ENCODE results near the gene ITGA3. TPM values are rescaled to one million over a fixed set of nuclear protein-coding genes. Genes with fewer than 3 reads are reported as not detected.

The ITGA3 gene
- total RNA-seq, 1 experiment from 2014 or later, result 195 TPM

DNA sequence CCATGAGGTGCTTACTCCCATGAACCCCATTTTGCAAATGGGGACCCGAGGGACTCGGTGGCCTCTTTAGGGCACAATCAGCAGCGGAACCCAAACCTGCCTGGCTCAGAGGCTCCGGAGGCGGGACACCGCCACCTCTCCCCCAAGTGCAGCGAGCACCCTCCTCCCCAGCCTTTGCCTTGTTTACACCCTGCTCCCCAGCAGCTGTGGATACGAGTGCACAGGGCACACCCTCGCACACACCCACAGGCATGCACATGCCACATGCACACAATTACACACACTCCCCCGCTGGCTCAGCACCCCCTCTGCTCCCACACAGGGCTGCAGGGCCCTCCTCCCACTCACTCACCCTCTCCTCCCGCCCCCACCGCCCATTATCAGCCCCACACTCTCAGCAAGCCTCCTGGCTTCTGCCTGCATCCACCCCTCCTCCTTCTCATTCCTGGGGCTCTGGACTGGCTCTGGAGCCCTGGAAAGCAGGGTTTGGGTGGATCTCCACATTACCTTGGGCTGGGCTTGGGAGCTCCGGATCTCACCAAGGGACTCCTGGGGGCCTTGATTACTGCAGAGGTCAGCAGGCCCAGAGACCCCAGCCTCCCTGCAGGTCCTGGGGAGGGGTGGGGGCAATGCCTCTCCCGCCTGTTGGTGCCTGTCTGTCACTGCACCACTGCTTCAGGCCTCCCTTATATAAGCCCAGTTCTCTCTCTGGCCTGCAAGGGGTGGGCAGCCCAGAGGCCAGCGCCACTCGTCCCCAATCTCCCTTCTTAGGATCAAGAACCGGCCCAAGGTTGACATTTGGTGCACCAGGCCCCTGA lies 45.6 kb downstream of the ITGA3 start:
- peaks cover 21% of the 10 kb centered on the region for H3K36me3 ChIP-seq
- H3K27me3 ChIP-seq (replicated peaks), result no peaks in the 10 kb centered on the region
- H3K4me3 ChIP-seq, result no peak overlapping the region
- no peaks in the 10 kb centered on the region for H3K4me1 ChIP-seq (replicated peaks)
- no peak for DNase-seq (ENCODE audit: low read depth in 1 of 2, low spot score in 2 of 2)
- no peaks in the 10 kb centered on the region for H3K9me3 ChIP-seq (replicated peaks)
- no peak overlapping the region for H3K27ac ChIP-seq

DNA sequence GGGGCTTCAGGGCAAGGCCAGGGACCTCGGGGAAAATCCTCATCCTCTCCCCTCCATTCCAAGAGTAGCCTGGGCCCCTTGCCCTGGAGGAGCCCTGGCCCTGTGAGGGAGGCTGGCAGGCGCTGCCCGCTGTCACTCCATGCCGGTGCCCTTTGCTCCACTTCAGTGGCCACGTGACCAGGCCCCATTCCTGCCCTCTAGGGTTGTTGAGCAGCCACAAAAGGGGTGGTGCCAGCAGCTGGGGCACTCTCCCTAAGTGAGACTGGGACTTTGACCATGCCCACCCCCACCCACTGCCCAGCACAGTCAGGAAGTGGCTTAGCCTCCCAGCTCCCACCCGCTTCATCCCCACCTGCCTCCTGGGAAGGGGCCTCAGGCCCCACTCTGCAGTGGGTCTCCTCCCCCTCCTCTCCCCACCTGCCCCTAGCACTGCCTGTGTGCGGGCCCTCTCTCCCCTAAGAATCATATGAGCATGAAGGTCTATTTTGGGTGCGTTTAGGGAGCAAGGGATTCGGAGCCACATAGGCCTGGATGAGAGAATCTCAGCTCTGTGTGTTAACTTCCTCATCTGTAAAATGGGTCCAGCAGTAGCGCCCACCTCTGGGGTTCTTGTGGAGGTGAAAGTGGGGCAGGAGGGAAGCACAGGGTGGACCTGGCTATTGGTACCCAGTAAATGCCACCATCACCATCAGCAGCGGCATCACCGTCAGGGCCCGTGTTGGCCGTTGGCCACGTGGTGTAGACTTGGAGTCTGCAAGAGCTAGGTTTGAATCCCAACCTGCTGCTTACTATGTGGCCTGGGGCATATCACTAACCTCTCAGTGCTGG lies 46.5 kb downstream of the ITGA3 start:
- no peak for DNase-seq (ENCODE audit: low read depth in 1 of 2, low spot score in 2 of 2)
- H3K27ac ChIP-seq, result no peak overlapping the region

DNA sequence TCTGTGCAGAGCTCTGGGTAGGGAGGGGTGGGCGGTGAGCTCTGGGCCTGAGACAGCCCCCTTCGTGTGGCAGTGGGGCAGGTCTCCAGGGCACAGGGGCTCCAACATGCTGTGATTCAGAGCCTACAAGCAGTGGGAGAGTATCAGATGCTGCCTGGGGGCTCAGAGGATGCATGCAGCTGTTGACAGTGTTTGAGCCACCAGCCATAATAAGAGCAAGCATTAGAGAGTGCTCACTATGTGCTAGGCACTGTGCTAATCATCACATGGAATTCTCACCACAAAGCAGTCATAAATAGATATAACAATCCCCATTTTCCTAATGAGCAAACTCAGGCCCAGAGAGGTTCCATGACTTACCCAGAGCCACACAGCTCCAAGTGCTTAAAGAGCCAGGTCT lies 47.3 kb downstream of the ITGA3 start:
- Histone ChIP-seq H3K36me3 (peaks cover 25% of the 10 kb centered on the region), H3K27me3 (replicated peaks) (no peaks in the 10 kb centered on the region), H3K9me3 (replicated peaks) (no peaks in the 10 kb centered on the region), H3K4me3 (no peak overlapping the region), H3K27ac (no peak overlapping the region), H3K4me1 (replicated peaks) (peaks cover 6% of the 10 kb centered on the region; the same call in 1 of the 2 replicates)
- DNase-seq (ENCODE audit: low read depth in 1 of 2, low spot score in 2 of 2), result no peak

More for the DNA sequence above, 46.5 kb downstream of the ITGA3 start:
- H3K4me1 ChIP-seq (replicated peaks), result no peaks in the 10 kb centered on the region
- no peaks in the 10 kb centered on the region for H3K9me3 ChIP-seq (replicated peaks)
- H3K36me3 ChIP-seq, result peaks cover 21% of the 10 kb centered on the region
- no peaks in the 10 kb centered on the region for H3K27me3 ChIP-seq (replicated peaks)
- no peak overlapping the region for H3K4me3 ChIP-seq

DNA sequence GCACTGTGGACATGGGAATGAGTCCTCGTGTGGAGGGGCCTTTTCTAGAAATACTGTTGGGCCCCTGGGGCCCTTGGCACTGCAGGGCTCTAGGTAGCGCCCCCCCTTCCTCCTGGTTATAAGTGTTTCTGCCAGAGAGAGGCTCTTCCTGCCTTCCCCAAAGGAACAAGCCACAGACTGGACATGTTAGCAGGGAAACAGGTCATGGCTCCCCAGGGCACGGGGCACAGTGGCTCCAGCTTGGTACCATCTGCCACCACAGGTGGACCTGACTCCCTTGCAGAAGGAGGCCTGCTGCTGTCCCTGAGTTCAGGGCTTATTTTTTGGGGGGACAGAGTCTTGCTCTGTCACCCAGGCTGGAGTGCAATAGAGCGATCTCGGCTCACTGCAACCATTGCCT lies 48.0 kb downstream of the ITGA3 start:
- no peaks in the 10 kb centered on the region for H3K27me3 ChIP-seq (replicated peaks)
- H3K36me3 ChIP-seq, result peaks cover 25% of the 10 kb centered on the region
- no peak for DNase-seq (ENCODE audit: low read depth in 1 of 2, low spot score in 2 of 2)
- peaks cover 6% of the 10 kb centered on the region; the same call in 1 of the 2 replicates for H3K4me1 ChIP-seq (replicated peaks)
- H3K4me3 ChIP-seq, result no peak overlapping the region
- no peak overlapping the region for H3K27ac ChIP-seq
- no peaks in the 10 kb centered on the region for H3K9me3 ChIP-seq (replicated peaks)

DNA sequence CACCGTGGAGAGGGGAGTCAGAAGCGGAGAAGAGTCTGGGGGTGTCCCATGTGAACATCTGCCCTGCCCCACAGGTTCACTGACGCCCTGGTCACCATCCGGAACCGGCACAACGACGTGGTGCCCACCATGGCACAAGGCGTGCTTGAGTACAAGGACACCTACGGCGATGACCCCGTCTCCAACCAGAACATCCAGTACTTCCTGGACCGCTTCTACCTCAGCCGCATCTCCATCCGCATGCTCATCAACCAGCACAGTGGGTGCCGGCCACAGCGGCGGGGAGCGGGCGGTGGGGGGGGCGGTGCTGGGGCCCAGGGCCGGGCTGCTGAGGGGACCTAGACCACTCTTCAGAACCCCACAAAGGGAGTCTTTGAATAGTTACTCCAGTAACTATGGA lies 49.9 kb downstream of the ITGA3 start:
- H3K4me1 ChIP-seq (replicated peaks), result peaks cover 6% of the 10 kb centered on the region; the same call in 1 of the 2 replicates

DNA sequence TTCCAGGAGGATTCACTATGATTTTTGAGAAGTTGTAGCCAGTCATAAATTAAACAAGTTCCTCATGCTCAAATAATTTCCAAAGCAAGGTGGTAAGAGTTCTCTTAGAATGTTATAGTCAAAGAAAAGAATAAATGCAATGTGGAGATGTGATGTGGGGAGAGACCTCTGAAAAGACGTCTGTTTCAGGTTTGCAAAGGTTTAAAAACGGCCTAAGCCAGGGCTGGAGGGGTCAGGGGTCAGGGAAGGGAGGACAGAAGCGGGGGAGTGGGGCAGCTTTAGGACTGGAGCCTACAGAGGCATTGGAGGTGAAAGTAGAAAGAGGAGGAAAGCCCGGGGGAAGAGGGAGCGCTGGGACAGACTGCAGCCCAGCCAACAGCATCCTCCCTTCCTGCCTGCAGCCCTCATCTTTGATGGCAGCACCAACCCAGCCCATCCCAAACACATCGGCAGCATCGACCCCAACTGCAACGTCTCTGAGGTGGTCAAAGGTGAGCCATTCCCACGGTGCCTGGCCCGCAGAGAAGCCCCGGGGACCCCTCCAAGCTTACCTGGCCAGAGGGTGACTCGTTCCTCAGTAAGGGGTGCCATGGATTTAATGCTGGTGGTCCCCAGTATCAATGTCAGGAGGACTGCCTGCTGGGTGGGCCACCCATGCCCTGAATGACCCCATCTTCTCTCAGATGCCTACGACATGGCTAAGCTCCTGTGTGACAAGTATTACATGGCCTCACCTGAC lies 50.7 kb downstream of the ITGA3 start:
- no peak for DNase-seq (ENCODE audit: low read depth in 1 of 2, low spot score in 2 of 2)

More for the DNA sequence above, 49.9 kb downstream of the ITGA3 start:
- DNase-seq (ENCODE audit: low read depth in 1 of 2, low spot score in 2 of 2), result no peak
- H3K9me3 ChIP-seq (replicated peaks), result no peaks in the 10 kb centered on the region
- no peak overlapping the region for H3K4me3 ChIP-seq
- peaks cover 22% of the 10 kb centered on the region for H3K36me3 ChIP-seq
- H3K27me3 ChIP-seq (replicated peaks), result no peaks in the 10 kb centered on the region
- H3K27ac ChIP-seq, result no peak overlapping the region

DNA sequence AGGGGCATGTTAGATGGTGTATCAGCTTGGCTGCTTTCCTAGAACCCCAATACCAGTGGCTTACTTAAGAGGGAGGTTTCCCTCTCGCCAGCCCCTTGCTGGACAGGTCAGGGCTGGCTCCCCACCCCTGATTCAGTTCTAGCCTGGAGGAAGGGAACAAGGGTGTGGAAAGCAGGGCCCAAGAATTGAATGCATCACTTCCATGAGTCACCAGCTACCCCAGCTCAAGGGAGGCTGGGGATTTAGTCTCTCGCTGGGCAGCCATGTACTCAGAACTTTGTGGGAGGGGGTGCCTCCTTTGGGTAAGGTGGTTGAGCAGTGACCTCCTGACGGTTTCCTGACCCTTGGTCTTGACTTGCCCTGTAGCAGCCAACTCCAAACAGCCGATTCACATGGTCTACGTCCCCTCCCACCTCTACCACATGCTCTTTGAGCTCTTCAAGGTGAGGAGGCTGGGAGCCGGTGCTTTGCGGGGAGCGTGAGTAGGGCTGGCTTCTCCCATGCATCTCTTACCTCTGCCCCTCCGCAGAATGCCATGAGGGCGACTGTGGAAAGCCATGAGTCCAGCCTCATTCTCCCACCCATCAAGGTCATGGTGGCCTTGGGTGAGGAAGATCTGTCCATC lies 52.0 kb downstream of the ITGA3 start:
- peaks cover 25% of the 10 kb centered on the region for H3K4me1 ChIP-seq (replicated peaks)
- H3K27me3 ChIP-seq (replicated peaks), result no peaks in the 10 kb centered on the region
- H3K9me3 ChIP-seq (replicated peaks), result no peaks in the 10 kb centered on the region
- no peak overlapping the region for H3K4me3 ChIP-seq
- H3K27ac ChIP-seq, result no peak overlapping the region
- H3K36me3 ChIP-seq, result peaks cover 21% of the 10 kb centered on the region
- no peak for DNase-seq (ENCODE audit: low read depth in 1 of 2, low spot score in 2 of 2)

More for the DNA sequence above, 50.7 kb downstream of the ITGA3 start:
- no peak overlapping the region for H3K27ac ChIP-seq
- H3K4me1 ChIP-seq (replicated peaks), result peaks cover 12% of the 10 kb centered on the region
- H3K36me3 ChIP-seq, result peaks cover 21% of the 10 kb centered on the region
- H3K27me3 ChIP-seq (replicated peaks), result no peaks in the 10 kb centered on the region
- no peak overlapping the region for H3K4me3 ChIP-seq
- no peaks in the 10 kb centered on the region for H3K9me3 ChIP-seq (replicated peaks)

DNA sequence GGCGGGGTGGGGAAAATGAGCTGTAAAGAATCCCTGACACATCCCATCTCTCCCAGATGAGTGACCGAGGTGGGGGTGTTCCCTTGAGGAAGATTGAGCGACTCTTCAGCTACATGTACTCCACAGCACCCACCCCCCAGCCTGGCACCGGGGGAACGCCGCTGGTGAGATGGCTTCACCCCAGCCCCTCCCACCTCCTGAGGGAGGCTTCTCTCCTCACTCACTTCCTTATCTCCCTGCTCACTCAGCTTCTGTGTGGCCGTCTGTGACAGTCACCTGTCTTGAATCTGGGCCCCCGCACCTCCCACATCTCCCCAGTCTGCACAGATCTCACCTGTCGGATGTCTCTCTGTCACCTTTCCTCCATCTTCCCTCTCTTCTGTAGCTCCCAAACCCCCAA lies 52.6 kb downstream of the ITGA3 start:
- no peaks in the 10 kb centered on the region for H3K27me3 ChIP-seq (replicated peaks)
- no peaks in the 10 kb centered on the region for H3K9me3 ChIP-seq (replicated peaks)
- H3K4me1 ChIP-seq (replicated peaks), result peaks cover 25% of the 10 kb centered on the region
- H3K27ac ChIP-seq, result no peak overlapping the region
- no peak overlapping the region for H3K4me3 ChIP-seq
- no peak for DNase-seq (ENCODE audit: low read depth in 1 of 2, low spot score in 2 of 2)
- peaks cover 21% of the 10 kb centered on the region for H3K36me3 ChIP-seq

DNA sequence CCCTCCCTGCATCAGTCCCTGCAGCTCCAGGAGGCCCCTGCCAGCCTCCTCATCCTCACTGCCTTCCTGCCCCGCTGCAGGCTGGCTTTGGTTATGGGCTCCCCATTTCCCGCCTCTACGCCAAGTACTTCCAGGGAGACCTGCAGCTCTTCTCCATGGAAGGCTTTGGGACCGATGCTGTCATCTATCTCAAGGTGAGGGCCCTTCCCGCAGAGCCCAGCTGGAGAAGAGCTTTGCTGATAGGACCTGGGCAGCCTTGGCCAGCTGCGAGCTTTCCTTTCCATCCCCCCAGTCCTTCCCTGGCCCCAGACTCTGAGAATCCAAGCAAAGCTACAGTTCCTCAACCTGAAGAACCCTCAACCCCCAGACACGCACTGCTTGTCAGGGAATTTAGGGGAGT lies 53.3 kb downstream of the ITGA3 start:
- no peak overlapping the region for H3K4me3 ChIP-seq
- H3K27ac ChIP-seq, result no peak overlapping the region
- H3K36me3 ChIP-seq, result peaks cover 21% of the 10 kb centered on the region
- H3K4me1 ChIP-seq (replicated peaks), result peaks cover 25% of the 10 kb centered on the region
- no peak for DNase-seq (ENCODE audit: low read depth in 1 of 2, low spot score in 2 of 2)
- no peaks in the 10 kb centered on the region for H3K27me3 ChIP-seq (replicated peaks)
- no peaks in the 10 kb centered on the region for H3K9me3 ChIP-seq (replicated peaks)

DNA sequence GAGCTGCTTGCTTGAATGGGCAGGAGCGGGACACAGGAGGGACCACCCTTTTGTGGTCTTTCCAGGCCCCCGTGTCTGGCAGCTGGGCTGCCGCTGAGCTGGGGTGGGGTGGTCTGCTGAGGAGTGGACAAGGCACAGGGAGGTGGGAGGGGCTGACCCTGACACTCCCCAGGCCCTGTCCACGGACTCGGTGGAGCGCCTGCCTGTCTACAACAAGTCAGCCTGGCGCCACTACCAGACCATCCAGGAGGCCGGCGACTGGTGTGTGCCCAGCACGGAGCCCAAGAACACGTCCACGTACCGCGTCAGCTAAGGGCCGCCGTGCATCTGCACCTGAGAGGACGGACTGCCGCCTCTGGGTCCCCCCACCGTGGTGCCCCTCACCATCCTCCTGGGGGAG lies 53.9 kb downstream of the ITGA3 start:
- Histone ChIP-seq H3K4me3 (no peak overlapping the region), H3K27ac (no peak overlapping the region), H3K4me1 (replicated peaks) (peaks cover 25% of the 10 kb centered on the region), H3K27me3 (replicated peaks) (no peaks in the 10 kb centered on the region), H3K9me3 (replicated peaks) (no peaks in the 10 kb centered on the region), H3K36me3 (peaks cover 21% of the 10 kb centered on the region)
- no peak for DNase-seq (ENCODE audit: low read depth in 1 of 2, low spot score in 2 of 2)

DNA sequence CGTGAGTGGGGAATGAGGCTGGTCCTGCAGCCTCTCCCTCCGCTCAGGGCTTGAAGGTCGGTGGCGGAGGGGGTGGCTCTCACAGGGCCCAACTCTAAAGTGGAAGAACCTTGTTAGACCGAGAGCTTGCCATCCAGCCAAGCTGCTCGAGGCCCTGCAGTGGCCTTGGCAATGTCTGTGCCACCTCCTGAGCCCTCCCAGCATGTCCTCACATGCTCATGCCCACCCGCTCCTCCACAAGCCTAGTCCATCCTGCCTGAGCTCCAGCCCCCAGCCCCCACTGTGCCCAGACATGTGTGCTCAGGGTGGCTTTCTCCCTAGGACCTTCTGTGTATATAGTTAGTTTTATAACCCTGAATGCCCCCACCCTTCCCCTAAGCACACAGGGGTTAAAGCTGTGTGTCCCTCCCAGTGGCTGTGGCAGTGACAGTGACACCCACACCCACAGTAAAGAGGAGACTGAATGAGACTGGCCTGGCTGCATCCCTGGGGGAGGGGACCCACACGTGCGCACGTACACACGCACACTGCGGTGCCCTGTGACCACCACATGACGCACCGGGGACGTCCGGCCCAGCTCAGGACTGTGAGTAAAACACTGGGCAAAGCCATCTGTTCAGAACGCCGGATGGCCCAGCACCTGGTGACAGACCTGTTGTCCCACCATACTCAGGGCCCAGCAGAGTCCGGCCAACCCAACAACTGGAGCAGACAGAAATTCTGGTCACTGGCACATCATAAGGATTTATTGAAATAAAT lies 54.9 kb downstream of the ITGA3 start:
- H3K36me3 ChIP-seq, result peaks cover 17% of the 10 kb centered on the region
- no peaks in the 10 kb centered on the region for H3K27me3 ChIP-seq (replicated peaks)
- no peak overlapping the region for H3K27ac ChIP-seq
- peaks cover 25% of the 10 kb centered on the region for H3K4me1 ChIP-seq (replicated peaks)
- no peak overlapping the region for H3K4me3 ChIP-seq
- DNase-seq (ENCODE audit: low read depth in 1 of 2, low spot score in 2 of 2), result no peak
- H3K9me3 ChIP-seq (replicated peaks), result no peaks in the 10 kb centered on the region

DNA sequence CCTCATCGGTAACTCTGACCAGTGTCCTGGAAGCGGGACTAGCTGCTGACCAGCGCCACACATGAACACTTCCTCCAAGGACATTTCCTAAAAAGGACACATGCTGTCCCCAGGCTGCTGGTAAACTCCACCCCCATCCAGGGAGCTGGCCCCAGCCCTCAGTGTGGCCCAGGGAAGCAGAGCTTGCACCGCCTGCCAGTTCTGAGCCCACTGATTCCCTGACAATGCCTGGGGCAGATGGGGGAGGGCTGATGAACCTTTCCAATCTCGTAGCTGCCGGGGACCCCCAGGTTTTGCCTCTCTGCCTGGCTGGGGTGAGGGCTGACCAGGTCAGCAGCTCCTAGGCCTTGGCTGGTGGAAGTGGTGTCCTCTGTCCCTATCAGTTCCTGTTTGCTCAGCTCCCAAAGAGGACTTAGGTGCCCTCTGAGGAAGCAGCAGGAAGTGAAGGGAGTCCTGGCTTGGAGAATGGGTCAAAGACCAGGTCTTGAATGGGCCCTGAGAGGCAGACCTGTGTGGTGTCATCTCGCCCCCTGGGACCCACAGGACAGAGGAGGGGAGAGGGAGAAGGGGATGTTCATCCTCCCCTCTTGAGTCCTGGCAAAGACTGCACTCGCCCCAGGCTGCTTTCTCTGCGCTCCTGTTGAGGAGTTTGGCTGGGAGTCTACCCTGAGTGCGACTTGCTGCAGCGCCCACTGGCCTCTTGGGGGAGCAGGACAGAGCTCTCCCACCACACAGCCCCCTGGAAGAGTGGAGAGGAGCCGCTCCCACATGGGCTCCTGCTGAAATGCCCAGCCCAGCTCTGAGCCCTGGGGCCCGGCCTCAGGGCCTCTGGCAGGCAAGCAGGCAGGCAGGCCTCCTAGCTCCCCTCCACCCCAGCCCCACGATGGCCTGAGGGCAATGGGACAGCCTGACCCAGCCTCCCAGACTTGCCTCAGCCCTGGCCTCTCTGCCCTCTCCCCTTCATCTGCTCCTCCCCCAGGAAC lies 56.1 kb downstream of the ITGA3 start:
- H3K27ac ChIP-seq, result no peak overlapping the region
- peaks cover 3% of the 10 kb centered on the region; the same call in 1 of the 2 replicates for H3K27me3 ChIP-seq (replicated peaks)

More for the DNA sequence above, 56.1 kb downstream of the ITGA3 start:
- no peak for DNase-seq (ENCODE audit: low read depth in 1 of 2, low spot score in 2 of 2)
- Histone ChIP-seq H3K36me3 (peaks cover 16% of the 10 kb centered on the region), H3K4me1 (replicated peaks) (peaks cover 25% of the 10 kb centered on the region), H3K4me3 (no peak overlapping the region), H3K9me3 (replicated peaks) (no peaks in the 10 kb centered on the region)
